BE2C (cell line): ENCODE measurements around the gene NSRP1. TPM values are rescaled to one million over a fixed set of nuclear protein-coding genes. Genes with fewer than 3 reads are reported as not detected.
A peak's percentile ranks its signal among the peaks of the same experiment; 100 is the strongest.

Experiments
- DNase-seq: peaks from one replicate; pipeline ENCODE4 v3.0.0-alpha.2; 2020
- H3K27me3 ChIP-seq: fragments of 250-450 bp; sonication (Bioruptor Pico); 2 replicates; pipeline ENCODE4 v1.5.1; 2020; ENCODE audit warnings: mild to moderate bottlenecking
- H3K36me3 ChIP-seq: fragments of 250-450 bp; sonication (Bioruptor Pico); 2 replicates; pipeline ENCODE4 v1.5.1; 2020; ENCODE audit warnings: mild to moderate bottlenecking
- H3K4me1 ChIP-seq: fragments of 250-450 bp; sonication (Bioruptor Pico); 2 replicates; pipeline ENCODE4 v1.5.1; 2020
- H3K4me3 ChIP-seq: 2 replicates; pipeline ENCODE4 v1.5.1; 2011; ENCODE audit warnings: low read depth, low read length
- H3K9me3 ChIP-seq: fragments of 250-450 bp; sonication (Bioruptor Pico); 2 replicates; pipeline ENCODE4 v1.5.1; 2020
- polyA plus RNA-seq: library from polyadenylated mRNA; unstranded; fragments of >200 nt; gene quantifications from one replicate; pipeline ENCODE4 v1.2.1, GENCODE V29; 2012; ENCODE audit warnings: low read depth, missing spikeins; ENCODE audit not compliant: insufficient read length, insufficient read depth
- TF ChIP-seq, protein P1 (sequence below): IDR thresholded peaks from 2 replicates; pipeline ENCODE4 v1.5.1; 2012; ENCODE audit warnings: mild to moderate bottlenecking, low read depth, low read length

Gene NSRP1
- polyA plus RNA-seq: 16.4 TPM

- Histone ChIP-seq H3K4me3 (peak within 1 kb of the TSS; percentile 77), H3K4me1 (no peaks in the 10 kb centered on the region), H3K9me3 (no peaks in the 10 kb centered on the region), H3K36me3 (peaks cover 8% of the 10 kb centered on the region), H3K27me3 (no peaks in the 10 kb centered on the region)
- peak; percentile 89 for DNase-seq
- TF ChIP-seq, protein P1, sequence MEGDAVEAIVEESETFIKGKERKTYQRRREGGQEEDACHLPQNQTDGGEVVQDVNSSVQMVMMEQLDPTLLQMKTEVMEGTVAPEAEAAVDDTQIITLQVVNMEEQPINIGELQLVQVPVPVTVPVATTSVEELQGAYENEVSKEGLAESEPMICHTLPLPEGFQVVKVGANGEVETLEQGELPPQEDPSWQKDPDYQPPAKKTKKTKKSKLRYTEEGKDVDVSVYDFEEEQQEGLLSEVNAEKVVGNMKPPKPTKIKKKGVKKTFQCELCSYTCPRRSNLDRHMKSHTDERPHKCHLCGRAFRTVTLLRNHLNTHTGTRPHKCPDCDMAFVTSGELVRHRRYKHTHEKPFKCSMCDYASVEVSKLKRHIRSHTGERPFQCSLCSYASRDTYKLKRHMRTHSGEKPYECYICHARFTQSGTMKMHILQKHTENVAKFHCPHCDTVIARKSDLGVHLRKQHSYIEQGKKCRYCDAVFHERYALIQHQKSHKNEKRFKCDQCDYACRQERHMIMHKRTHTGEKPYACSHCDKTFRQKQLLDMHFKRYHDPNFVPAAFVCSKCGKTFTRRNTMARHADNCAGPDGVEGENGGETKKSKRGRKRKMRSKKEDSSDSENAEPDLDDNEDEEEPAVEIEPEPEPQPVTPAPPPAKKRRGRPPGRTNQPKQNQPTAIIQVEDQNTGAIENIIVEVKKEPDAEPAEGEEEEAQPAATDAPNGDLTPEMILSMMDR: no peak
These were observed at the start of gene NSRP1 for GRCh38 chr17:30116661-30117551. TSS of gene NSRP1 (plus strand) at chr17:30116816. CDS start at chr17:30116844, 28 bp downstream.

DNA sequence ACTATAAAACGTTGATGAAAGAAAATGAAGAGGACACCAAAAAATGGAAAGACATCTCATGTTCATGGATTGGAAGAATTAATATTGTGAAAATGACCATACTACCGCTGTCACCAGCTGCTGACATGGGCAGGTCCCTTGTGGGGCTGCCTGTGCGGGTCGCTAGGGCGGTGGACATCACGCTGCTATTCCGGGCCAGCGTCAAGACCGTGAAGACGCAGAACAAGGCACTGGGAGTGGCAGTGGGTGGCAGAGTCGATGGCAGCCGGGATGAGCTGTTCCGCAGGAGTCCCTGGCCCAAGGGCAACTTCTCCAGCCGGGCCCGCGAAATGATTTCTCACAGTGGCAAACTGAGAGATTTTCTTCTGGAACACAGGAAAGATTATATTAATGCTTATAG, 48.2 kb upstream of the NSRP1 start:
- Histone ChIP-seq H3K36me3 (no peaks in the 10 kb centered on the region), H3K4me3 (no peak overlapping the region), H3K9me3 (no peaks in the 10 kb centered on the region), H3K4me1 (no peaks in the 10 kb centered on the region), H3K27me3 (no peaks in the 10 kb centered on the region)
- DNase-seq: no peak
- TF ChIP-seq, protein P1: no peak

GRCh38 chr17:30074254-30074653, 42.4 kb upstream of the NSRP1 start:
- Histone ChIP-seq H3K27me3 (no peaks in the 10 kb centered on the region), H3K4me1 (no peaks in the 10 kb centered on the region), H3K36me3 (no peaks in the 10 kb centered on the region), H3K4me3 (no peak overlapping the region), H3K9me3 (no peaks in the 10 kb centered on the region)
- TF ChIP-seq, protein P1: no peak
- DNase-seq: no peak

- Histone ChIP-seq H3K4me3 (no peak overlapping the region), H3K27me3 (no peaks in the 10 kb centered on the region), H3K4me1 (no peaks in the 10 kb centered on the region), H3K9me3 (no peaks in the 10 kb centered on the region), H3K36me3 (no peaks in the 10 kb centered on the region)
- DNase-seq: no peak
- TF ChIP-seq, protein P1: no peak
These were observed 41.9 kb upstream of the NSRP1 start for GRCh38 chr17:30074730-30075129.

DNA sequence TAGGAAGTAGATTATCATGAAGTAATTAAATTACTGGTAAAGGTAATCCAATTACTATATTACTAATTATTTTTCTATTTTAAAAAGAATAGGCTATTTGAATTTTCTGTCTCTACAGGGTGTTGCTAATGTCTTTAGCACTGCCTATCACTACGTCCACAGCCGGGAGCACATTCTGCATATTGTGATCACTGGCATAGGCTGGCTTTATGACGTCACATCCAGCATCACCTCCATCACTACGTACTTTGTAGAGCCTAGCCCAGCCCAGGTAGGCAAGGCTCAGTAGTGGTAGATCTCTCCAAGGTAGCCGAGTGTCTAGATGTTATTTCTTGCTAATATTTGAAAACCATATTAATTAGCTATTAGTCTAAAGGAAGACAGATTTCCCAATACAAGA, 33.8 kb upstream of the NSRP1 start:
- DNase-seq: no peak
- Histone ChIP-seq H3K9me3 (no peaks in the 10 kb centered on the region), H3K4me1 (no peaks in the 10 kb centered on the region), H3K27me3 (no peaks in the 10 kb centered on the region), H3K4me3 (no peak overlapping the region), H3K36me3 (no peaks in the 10 kb centered on the region)
- TF ChIP-seq, protein P1: no peak

- Histone ChIP-seq H3K9me3 (no peaks in the 10 kb centered on the region), H3K27me3 (no peaks in the 10 kb centered on the region), H3K4me3 (no peak overlapping the region), H3K4me1 (no peaks in the 10 kb centered on the region), H3K36me3 (no peaks in the 10 kb centered on the region)
- no peak for DNase-seq
- TF ChIP-seq, protein P1: no peak
These were observed 31.8 kb upstream of the NSRP1 start for GRCh38 chr17:30084788-30085187.
